Lung (tissue), 13 donors: ENCODE measurements around the gene ZNF155. TPM values are rescaled to one million over a fixed set of nuclear protein-coding genes. Genes with fewer than 3 reads are reported as not detected.

ENCODE experiments used
- ATAC-seq: fragments of 200-7000 bp; cut with Tn5 transposase; one replicate; pipeline ENCODE4 v1.9.1; 2020; ENCODE audit warnings: moderate number of reproducible peaks; ENCODE audit not compliant: insufficient read depth, low FRiP score
- DNase-seq, 3 donors: peaks; one replicate each; pipeline ENCODE4 v3.0.0-alpha.2; 2013 to 2017
- H3K27ac ChIP-seq, 2 donors: one replicate each; pipeline ENCODE4 v1.5.1; 2013; ENCODE audit warnings: mild to moderate bottlenecking in 2 of 2, moderate library complexity in 2 of 2, control low read depth in 1 of 2, inconsistent platforms in 1 of 2, low read depth in 1 of 2, low read length in 1 of 2
- H3K27me3 ChIP-seq, 3 donors: one replicate each; pipeline ENCODE4 v1.5.1; 2013; ENCODE audit warnings: low read length in 2 of 3; ENCODE audit not compliant: control insufficient read depth in 3 of 3, insufficient read depth in 3 of 3
- H3K36me3 ChIP-seq, 4 donors: one replicate each; pipeline ENCODE4 v1.5.1; 2013; ENCODE audit warnings: low read length in 4 of 4, mild to moderate bottlenecking in 1 of 4, moderate library complexity in 1 of 4; ENCODE audit not compliant: control insufficient read depth in 4 of 4, insufficient read depth in 4 of 4
- H3K4me1 ChIP-seq, 5 donors: one replicate each; pipeline ENCODE4 v1.5.1; 2013; ENCODE audit warnings: low read length in 5 of 5, mild to moderate bottlenecking in 2 of 5, moderate library complexity in 1 of 5; ENCODE audit not compliant: control insufficient read depth in 5 of 5, insufficient read depth in 5 of 5
- H3K4me3 ChIP-seq: one replicate; pipeline ENCODE4 v1.5.1; 2013; ENCODE audit warnings: mild to moderate bottlenecking, control low read depth, moderate library complexity
- H3K9ac ChIP-seq, 2 donors: one replicate each; pipeline ENCODE4 v1.5.1; 2013; ENCODE audit warnings: low read length in 2 of 2, control low read depth in 1 of 2; ENCODE audit not compliant: insufficient read depth in 1 of 2
- H3K9me3 ChIP-seq, 4 donors: one replicate each; pipeline ENCODE4 v1.5.1; 2013; ENCODE audit warnings: low read length in 3 of 4, mild to moderate bottlenecking in 1 of 4, moderate library complexity in 1 of 4; ENCODE audit not compliant: control insufficient read depth in 4 of 4, insufficient read depth in 3 of 4
- WGBS, 2 donors: extraction: QIAGEN DNeasy Blood & Tissue Kit; methylation state at CpG; one replicate each; pipeline ENCODE4 v1.1.7; 2013; 5-methylcytosine and 5-hydroxymethylcytosine counted together
- polyA plus RNA-seq, 2 donors: library from polyadenylated mRNA; stranded (reverse); fragments of 200-250 nt; gene quantifications; one replicate each; pipeline ENCODE4 v1.2.1, GENCODE V29; 2013
- small RNA-seq: library from RNA; depleted of rRNA; stranded (forward); fragments of <200 nt; gene quantifications from one replicate; pipeline ENCODE3, GENCODE V24; 2014; ENCODE audit warnings: low replicate concordance
- total RNA-seq, 2 donors: library from RNA; depleted of rRNA in 1 of 2; stranded (reverse); fragments of >200 nt in 1 of 2; gene quantifications; one replicate each; pipeline ENCODE4 v1.2.1, GENCODE V29; 2014 to 2021
- TF ChIP-seq, protein P1 (sequence below): IDR thresholded peaks from 2 replicates; pipeline ENCODE4 v1.5.1; 2012; ENCODE audit warnings: mild to moderate bottlenecking; ENCODE audit errors: control extremely low read depth, extremely low read depth
- donor health status: control.
- donor health status: control.
- donor health status: Bipolar disorder and iron deficiency.
- donor health status: healthy.
- donor health status: DM: yes; HTN: yes; CAD: no.

The ZNF155 gene
- total and polyA plus RNA-seq, 4 donors = 4.4 to 7.8 (median 4.7) TPM

DNA sequence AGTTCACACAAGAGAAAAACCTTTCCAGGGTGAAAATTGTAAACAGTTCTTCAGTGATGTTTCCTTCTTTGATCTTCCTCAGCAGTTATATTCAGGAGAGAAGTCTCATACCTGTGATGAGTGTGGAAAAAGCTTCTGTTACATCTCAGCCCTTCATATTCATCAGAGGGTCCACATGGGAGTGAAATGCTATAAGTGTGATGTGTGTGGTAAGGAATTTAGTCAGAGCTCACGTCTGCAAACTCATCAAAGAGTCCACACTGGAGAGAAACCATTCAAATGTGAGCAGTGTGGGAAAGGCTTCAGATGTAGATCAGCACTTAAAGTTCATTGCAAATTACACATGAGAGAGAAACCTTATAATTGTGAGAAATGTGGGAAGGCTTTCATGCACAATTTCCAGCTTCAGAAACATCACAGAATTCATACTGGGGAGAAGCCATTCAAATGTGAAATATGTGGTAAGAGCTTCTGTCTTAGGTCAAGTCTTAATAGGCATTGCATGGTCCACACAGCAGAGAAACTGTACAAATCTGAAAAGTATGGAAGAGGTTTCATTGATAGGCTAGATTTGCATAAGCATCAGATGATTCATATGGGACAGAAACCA lies 48.1 kb downstream of the ZNF155 start:
- 87 to 97% methylated on average over 1 of the region's 1 CpG for WGBS, 2 donors
- Histone ChIP-seq H3K9ac (no peak overlapping the region), H3K27me3 (no peaks in the 10 kb centered on the region), H3K9me3 (peaks cover 23 to 74% (median 38%) of the 10 kb centered on the region in 4 donors), H3K27ac (no peak overlapping the region), H3K4me3 (no peak overlapping the region), H3K36me3 (peaks cover 20 to 53% (median 49%) of the 10 kb centered on the region in 4 donors), H3K4me1 (no peaks in the 10 kb centered on the region)
- ATAC-seq = no peak
- TF ChIP-seq, protein P1, sequence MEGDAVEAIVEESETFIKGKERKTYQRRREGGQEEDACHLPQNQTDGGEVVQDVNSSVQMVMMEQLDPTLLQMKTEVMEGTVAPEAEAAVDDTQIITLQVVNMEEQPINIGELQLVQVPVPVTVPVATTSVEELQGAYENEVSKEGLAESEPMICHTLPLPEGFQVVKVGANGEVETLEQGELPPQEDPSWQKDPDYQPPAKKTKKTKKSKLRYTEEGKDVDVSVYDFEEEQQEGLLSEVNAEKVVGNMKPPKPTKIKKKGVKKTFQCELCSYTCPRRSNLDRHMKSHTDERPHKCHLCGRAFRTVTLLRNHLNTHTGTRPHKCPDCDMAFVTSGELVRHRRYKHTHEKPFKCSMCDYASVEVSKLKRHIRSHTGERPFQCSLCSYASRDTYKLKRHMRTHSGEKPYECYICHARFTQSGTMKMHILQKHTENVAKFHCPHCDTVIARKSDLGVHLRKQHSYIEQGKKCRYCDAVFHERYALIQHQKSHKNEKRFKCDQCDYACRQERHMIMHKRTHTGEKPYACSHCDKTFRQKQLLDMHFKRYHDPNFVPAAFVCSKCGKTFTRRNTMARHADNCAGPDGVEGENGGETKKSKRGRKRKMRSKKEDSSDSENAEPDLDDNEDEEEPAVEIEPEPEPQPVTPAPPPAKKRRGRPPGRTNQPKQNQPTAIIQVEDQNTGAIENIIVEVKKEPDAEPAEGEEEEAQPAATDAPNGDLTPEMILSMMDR = no peak
- no peak for DNase-seq

DNA sequence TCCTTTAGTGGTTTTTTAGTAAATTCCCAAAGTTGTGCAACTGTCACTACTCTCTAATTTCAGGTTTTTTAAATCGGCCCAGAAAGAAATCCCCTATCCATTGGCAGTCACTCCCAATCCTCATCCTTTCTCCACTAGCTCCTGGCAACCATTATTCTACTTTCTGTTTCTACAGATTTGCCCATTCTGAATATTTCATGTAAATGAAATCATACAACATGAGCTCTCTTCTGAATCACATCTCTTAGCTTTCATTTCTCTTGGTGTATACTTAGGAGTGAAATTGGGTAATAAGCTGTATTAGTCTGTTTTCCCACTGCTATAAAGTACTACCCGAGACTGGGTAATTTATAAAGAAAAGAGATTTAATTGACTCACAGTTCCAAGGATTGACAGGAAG lies 58.2 kb downstream of the ZNF155 start:
- no peak overlapping the region for H3K27ac ChIP-seq
- TF ChIP-seq, protein P1 = no peak
- H3K9ac ChIP-seq = no peak overlapping the region
- H3K4me3 ChIP-seq = no peak overlapping the region
- H3K27me3 ChIP-seq = peaks cover 0 to 3% (median 0%) of the 10 kb centered on the region in 3 donors
- peaks cover 0 to 8% (median 5%) of the 10 kb centered on the region in 4 donors for H3K9me3 ChIP-seq
- no peak for ATAC-seq
- H3K4me1 ChIP-seq = no peaks in the 10 kb centered on the region
- no peaks in the 10 kb centered on the region for H3K36me3 ChIP-seq
- no peak for DNase-seq
- 89 to 90% methylated on average over 2 of the region's 2 CpGs for WGBS, 2 donors

Small RNAs within 50 kb of the gene (small RNA-seq; reads per million reads assigned to genes)
- not detected for gene AC006213.5

Other genes starting within 250 kb of the ZNF155 start
- 10 to 100 TPM; 23.5 to 55.9 TPM for gene SMG9, start 229.2 kb upstream of the ZNF155 start, total RNA-seq
- 10 to 100 TPM; 29.0 to 30.2 TPM for gene SMG9, start 229.2 kb upstream of the ZNF155 start, polyA plus RNA-seq
- 10 to 100 TPM in 1 of 2 donors, 1 to 10 TPM in 1; 2.4 to 13.5 TPM for gene KCNN4, start 203.2 kb upstream of the ZNF155 start, total RNA-seq
- 10 to 100 TPM; 11.9 to 31.7 TPM for gene KCNN4, start 203.2 kb upstream of the ZNF155 start, polyA plus RNA-seq
- gene LYPD5, start 181.7 kb upstream of the ZNF155 start, total RNA-seq = 1 to 10 TPM in 1 of 2 donors, under 1 TPM in 1; 0.51 to 8.1 TPM
- gene LYPD5, start 181.7 kb upstream of the ZNF155 start, polyA plus RNA-seq = 1 to 10 TPM; 2.4 to 3.3 TPM
- gene ZNF283, start 156.9 kb upstream of the ZNF155 start, total RNA-seq = 10 to 100 TPM in 1 of 2 donors, 1 to 10 TPM in 1; 6.1 to 34.2 TPM
- 1 to 10 TPM; 1.6 to 2.5 TPM for gene ZNF283, start 156.9 kb upstream of the ZNF155 start, polyA plus RNA-seq
- 1 to 10 TPM; 1.1 to 2.8 TPM for gene ZNF404, start 100.2 kb upstream of the ZNF155 start, total RNA-seq
- gene ZNF404, start 100.2 kb upstream of the ZNF155 start, polyA plus RNA-seq = 1 to 10 TPM in 1 of 2 donors, under 1 TPM in 1; 0.80 to 2.9 TPM
- gene ZNF45, start 48.9 kb upstream of the ZNF155 start, total RNA-seq = 10 to 100 TPM in 1 of 2 donors, 1 to 10 TPM in 1; 9.9 to 20.6 TPM
- 1 to 10 TPM; 2.8 to 6.2 TPM for gene ZNF45, start 48.9 kb upstream of the ZNF155 start, polyA plus RNA-seq
- gene ZNF221, start 33.0 kb upstream of the ZNF155 start, total RNA-seq = 10 to 100 TPM in 1 of 2 donors, 1 to 10 TPM in 1; 2.6 to 13.1 TPM
- gene ZNF221, start 33.0 kb upstream of the ZNF155 start, polyA plus RNA-seq = under 1 TPM; 0.71 to 0.81 TPM
- gene ZNF230, start 18.8 kb downstream of the ZNF155 start, total RNA-seq = 1 to 10 TPM; 4.2 to 7.3 TPM
- 1 to 10 TPM; 1.7 to 5.6 TPM for gene ZNF230, start 18.8 kb downstream of the ZNF155 start, polyA plus RNA-seq
- 1 to 10 TPM; 3.4 to 5.9 TPM for gene ZNF222, start 41.2 kb downstream of the ZNF155 start, total RNA-seq
- gene ZNF222, start 41.2 kb downstream of the ZNF155 start, polyA plus RNA-seq = 1 to 10 TPM; 2.5 to 4.6 TPM
- 1 to 10 TPM; 5.6 to 9.6 TPM for gene ZNF223, start 67.8 kb downstream of the ZNF155 start, total RNA-seq
- gene ZNF223, start 67.8 kb downstream of the ZNF155 start, polyA plus RNA-seq = 1 to 10 TPM; 2.8 to 3.9 TPM
- gene ZNF284, start 88.0 kb downstream of the ZNF155 start, total RNA-seq = 1 to 10 TPM; 2.1 to 4.1 TPM
- gene ZNF284, start 88.0 kb downstream of the ZNF155 start, polyA plus RNA-seq = 1 to 10 TPM in 1 of 2 donors, under 1 TPM in 1; 0.62 to 1.0 TPM
- gene ZNF224, start 110.2 kb downstream of the ZNF155 start, total RNA-seq = 10 to 100 TPM; 19.8 to 63.7 TPM
- gene ZNF224, start 110.2 kb downstream of the ZNF155 start, polyA plus RNA-seq = 10 to 100 TPM; 11.2 to 18.7 TPM
- gene ZNF225, start 129.2 kb downstream of the ZNF155 start, total RNA-seq = 1 to 10 TPM; 3.6 to 9.8 TPM
- gene ZNF225, start 129.2 kb downstream of the ZNF155 start, polyA plus RNA-seq = 1 to 10 TPM; 1.4 TPM
- gene ZNF234, start 157.4 kb downstream of the ZNF155 start, total RNA-seq = 10 to 100 TPM in 1 of 2 donors, 1 to 10 TPM in 1; 9.7 to 16.2 TPM
- 1 to 10 TPM; 2.6 to 3.2 TPM for gene ZNF234, start 157.4 kb downstream of the ZNF155 start, polyA plus RNA-seq
- 10 to 100 TPM; 18.4 to 34.4 TPM for gene ZNF226, start 180.9 kb downstream of the ZNF155 start, total RNA-seq
- gene ZNF226, start 180.9 kb downstream of the ZNF155 start, polyA plus RNA-seq = 10 to 100 TPM; 11.4 to 12.3 TPM
- gene ZNF227, start 228.3 kb downstream of the ZNF155 start, total RNA-seq = 10 to 100 TPM; 15.1 to 41.5 TPM
- gene ZNF227, start 228.3 kb downstream of the ZNF155 start, polyA plus RNA-seq = 1 to 10 TPM; 2.7 to 4.9 TPM